K562 (cell line): Measurements from ENCODE around the gene PHOSPHO1. TPM values are rescaled to one million over a fixed set of nuclear protein-coding genes. Genes with fewer than 3 reads are reported as not detected.

Source experiments
- ATAC-seq: fragments of 200-7000 bp; cut with Tn5 transposase; 3 replicates; pipeline ENCODE4 v1.9.1; 2020; ENCODE audit warnings: moderate library complexity
- BruUV-seq: library from RNA; stranded (reverse); fragments of 400-500 nt; replicated peaks from 2 replicates; lab custom pipeline; 2021; lab: Mats Ljungman, UMichigan
- CTCF ChIA-PET: fragments of 300-600 bp; formaldehyde crosslinking; extraction: SDS; loops from one replicate; lab custom pipeline; 2021; ENCODE audit warnings: low intra/inter-chr PET ratio; lab: Yijun Ruan, JAX
- POLR2A ChIA-PET: fragments of 300-600, 350-650 bp; sonication (Branson Sonifier 250); formaldehyde crosslinking; extraction: SDS; loops from one replicate; lab custom pipeline; 2021; ENCODE audit warnings: antibody characterized with exemption, inconsistent platforms; lab: Yijun Ruan, JAX
- DNase-seq, 4 experiments: peaks; one replicate each; pipeline versions ENCODE4 v3.0.0 to v3.0.0-alpha.2; 2011 to 2018; ENCODE audit warnings: low spot score in 3 of 4, mixed read lengths in 3 of 4; ENCODE audit errors: extremely low read depth in 1 of 4
- FAIRE-seq: peaks from 2 replicates; lab custom pipeline; 2011; peaks lifted over from hg19 to GRCh38; lab: Jason Lieb, UNC
- H2AFZ ChIP-seq: 2 replicates; pipeline ENCODE4 v1.6.0; 2011; ENCODE audit warnings: low read depth, low read length, control low read depth, inconsistent platforms
- H3K27ac ChIP-seq: fragments of 200-600 bp; 3 replicates; pipeline ENCODE4 v1.8.0; 2011; ENCODE audit warnings: low read depth, mild to moderate bottlenecking, control low read depth, inconsistent platforms, low read length, moderate library complexity, mixed read lengths; ENCODE audit errors: extremely low read depth
- H3K27me3 ChIP-seq, 2 experiments: fragments of 300-600 bp in 1 of 2; 2 replicates in 1 of 2; 3 replicates in 1 of 2; pipeline versions ENCODE4 v1.6.0 to v1.8.0; 2011; ENCODE audit warnings: inconsistent platforms in 2 of 2, low read length in 2 of 2, mild to moderate bottlenecking in 1 of 2, mixed read lengths in 1 of 2, moderate library complexity in 1 of 2; ENCODE audit not compliant: control insufficient read depth in 2 of 2, insufficient read depth in 2 of 2
- H3K36me3 ChIP-seq: fragments of 300-600 bp; 3 replicates; pipeline ENCODE4 v1.8.0; 2011; ENCODE audit warnings: mild to moderate bottlenecking, low read length, inconsistent platforms; ENCODE audit not compliant: control insufficient read depth, insufficient read depth
- H3K4me1 ChIP-seq, 2 experiments: fragments of 200-600 bp in 1 of 2; replicated peaks in 1 of 2; 2 replicates in 1 of 2; 3 replicates in 1 of 2; pipeline versions ENCODE4 v1.5.1 to v1.8.0; 2011; ENCODE audit warnings: inconsistent platforms in 2 of 2, low read length in 2 of 2, mild to moderate bottlenecking in 1 of 2, mixed read lengths in 1 of 2, moderate library complexity in 1 of 2; ENCODE audit not compliant: control insufficient read depth in 2 of 2, insufficient read depth in 2 of 2
- H3K4me2 ChIP-seq: 2 replicates; pipeline ENCODE4 v1.6.1; 2011; ENCODE audit warnings: low read length, control low read depth, inconsistent platforms, mixed read lengths; ENCODE audit not compliant: insufficient read depth
- H3K4me3 ChIP-seq: fragments of 200-600 bp; sonication (generic), shearing (Covaris generic); 2 replicates; pipeline ENCODE4 v1.5.1; 2016; ENCODE audit warnings: control low read depth, inconsistent platforms
- H3K79me2 ChIP-seq: fragments of 200-600 bp; 3 replicates; pipeline ENCODE4 v1.8.0; 2011; ENCODE audit warnings: low read length, inconsistent platforms; ENCODE audit not compliant: control insufficient read depth, insufficient read depth
- H3K9ac ChIP-seq, 2 experiments: 2 replicates each; pipeline versions ENCODE4 v1.6.0 to v1.6.1; 2011; ENCODE audit warnings: low read depth in 2 of 2, low read length in 2 of 2, control low read depth in 1 of 2, inconsistent platforms in 1 of 2, mild to moderate bottlenecking in 1 of 2, mixed read lengths in 1 of 2; ENCODE audit not compliant: insufficient read depth in 1 of 2
- H3K9me1 ChIP-seq: one replicate; pipeline ENCODE4 v1.6.0; 2011; ENCODE audit warnings: inconsistent platforms, mild to moderate bottlenecking, low read length, moderate library complexity; ENCODE audit not compliant: control insufficient read depth, insufficient read depth
- H3K9me3 ChIP-seq: replicated peaks from 2 replicates; pipeline ENCODE4 v1.5.1; 2011; ENCODE audit warnings: low read depth, low read length, inconsistent platforms; ENCODE audit not compliant: control insufficient read depth, insufficient read depth
- H4K20me1 ChIP-seq: replicated peaks from 2 replicates; pipeline ENCODE4 v1.6.1; 2011; ENCODE audit warnings: low read length, inconsistent platforms, mixed read lengths; ENCODE audit not compliant: control insufficient read depth, insufficient read depth
- BACH1 ChIP-seq: fragments of 200-800 bp; sonication (Bioruptor generic); IDR thresholded peaks from 2 replicates; pipeline ENCODE4 v1.6.1; 2016; ENCODE audit warnings: missing genetic modification characterization, missing compliant biosample characterization
- BDP1 ChIP-seq: IDR thresholded peaks from 3 replicates; pipeline ENCODE4 v1.6.1; 2011; ENCODE audit not compliant: insufficient read length, insufficient read depth
- HSF4 ChIP-seq: fragments of 250-450 bp; sonication (Bioruptor Pico); IDR thresholded peaks from 2 replicates; pipeline ENCODE4 v2.1.2; 2022; ENCODE audit warnings: mild to moderate bottlenecking, moderate library complexity, borderline replicate concordance
- NRF1 ChIP-seq, 2 experiments: fragments of 450-650 bp; IDR thresholded peaks in 1 of 2; conservative IDR thresholded peaks in 1 of 2; 2 replicates each; pipeline ENCODE4 v1.6.1; 2014; ENCODE audit warnings: mild to moderate bottlenecking in 2 of 2
- ZFP91 ChIP-seq: sonication (generic); formaldehyde crosslinking; IDR thresholded peaks from 2 replicates; pipeline ENCODE4 v1.8.0; 2022; ENCODE audit warnings: mild to moderate bottlenecking, missing genetic modification reagents
- ZNF133 ChIP-seq: fragments of 250-450 bp; sonication (Bioruptor Pico); IDR thresholded peaks from 2 replicates; pipeline ENCODE4 v1.4.0; 2020; ENCODE audit warnings: mild to moderate bottlenecking
- ZNF347 ChIP-seq: fragments of 450-650 bp; formaldehyde crosslinking; IDR thresholded peaks from 2 replicates; pipeline ENCODE4 v1.4.0; 2020; ENCODE audit warnings: low read depth, mild to moderate bottlenecking, moderate library complexity
- WGBS: fragments of 100-300 bp; shearing (Covaris generic); methylation state at CpG from one replicate; pipeline ENCODE4 v1.1.6; 2016; ENCODE audit warnings: low coverage, mixed read lengths; ENCODE audit not compliant: insufficient coverage; ENCODE audit errors: missing lambda C conversion rate; 5-methylcytosine and 5-hydroxymethylcytosine counted together
- in situ Hi-C: fragments of 300-500 bp; cut with MboI; formaldehyde crosslinking; loops from 4 replicates; pipeline ENCODE4 v1.15.0; 2018; ENCODE audit warnings: inconsistent platforms, mixed read lengths
- intact Hi-C: fragments of 100-400 bp; cut with micrococcal nuclease; formaldehyde crosslinking; loops from 2 replicates; pipeline ENCODE4 v1.14.2; 2022
- polyA plus RNA-seq, 8 experiments: library from polyadenylated mRNA; depleted of rRNA in 4 of 8; stranded (reverse) in 5 of 8; unstranded in 3 of 8; fragments of >200 nt; fragmentation: Nextera tagmentation in 2 of 8; fragmentation: Illumina TruSeq in 1 of 8; extraction: Ambion mirVana in 2 of 8; extraction: Trizol in 1 of 8; gene quantifications; 2 replicates each; pipeline versions ENCODE4 v1.2.1 to v1.2.3, GENCODE V29; 2011 to 2014; ENCODE audit warnings: inconsistent platforms in 1 of 8, missing spikeins in 1 of 8
- total RNA-seq, 7 experiments: library from RNA; depleted of rRNA in 6 of 7; stranded (reverse); fragments of >200 nt in 6 of 7; fragmentation: Illumina TruSeq in 2 of 7; extraction: Trizol in 2 of 7; gene quantifications; 2 replicates each; pipeline versions ENCODE4 v1.2.1 to v1.2.3, GENCODE V29; 2011 to 2021; ENCODE audit warnings: low replicate concordance in 1 of 7
- TF ChIP-seq, protein P1 (sequence below), 2 experiments: fragments of 450-650 bp; formaldehyde crosslinking in 1 of 2; IDR thresholded peaks; 2 replicates each; pipeline versions ENCODE4 v1.4.0 to v1.6.1; 2014 to 2020; ENCODE audit warnings: mild to moderate bottlenecking in 2 of 2, borderline replicate concordance in 1 of 2, low read depth in 1 of 2
- TF ChIP-seq, protein P2 (sequence below): fragments of 250-450 bp; sonication (Bioruptor Pico); IDR thresholded peaks from 2 replicates; pipeline ENCODE4 v1.4.0; 2020; ENCODE audit warnings: mild to moderate bottlenecking, moderate library complexity

The PHOSPHO1 gene
- total and polyA plus RNA-seq, 9 of the 15 experiments (the other 6 are each of a cell fraction or from before 2014, with no cell fraction given): 0.06 to 0.07 TPM; not detected in 7

GRCh38 chr17:49224997-49225337, 5.6 kb downstream of the PHOSPHO1 start:
- peaks cover 0 to 54% of the 10 kb centered on the region in 2 experiments; a peak in 3 of 5 replicates for H3K27me3 ChIP-seq
- H3K9me3 ChIP-seq: no peaks in the 10 kb centered on the region; the same call in 1 of the 2 replicates
- BruUV-seq: no TSS peak
- WGBS: 0% methylated on average over 2 of the region's 11 CpGs
- ChIA-PET CTCF (no interaction called here), POLR2A (interaction anchor here (0.6 to 1.7 kb wide), 3 partner anchors 10 to 390 kb away, joined by 3 to 4 read pairs (median 3); no protein-coding TSS in a partner anchor)
- ATAC-seq (no peak), FAIRE-seq (no peak), DNase-seq (no peak)
- H2AFZ ChIP-seq: no peak overlapping the region
- H3K4me1 ChIP-seq: peaks cover 0 to 24% of the 10 kb centered on the region in 2 experiments; a peak in 3 of 5 replicates
- no peak overlapping the region for H3K27ac ChIP-seq
- in situ Hi-C loops (no loop called here), intact Hi-C loops (loop anchor here (5.0 kb wide), 4 partner anchors 33 to 273 kb away; no protein-coding TSS in a partner anchor)
- H4K20me1 ChIP-seq: no peaks in the 10 kb centered on the region
- no peaks in the 10 kb centered on the region for H3K36me3 ChIP-seq
- H3K4me2 ChIP-seq: no peak overlapping the region
- H3K9me1 ChIP-seq: no peaks in the 10 kb centered on the region
- no peak overlapping the region for H3K9ac ChIP-seq
- H3K79me2 ChIP-seq: no peaks in the 10 kb centered on the region
- H3K4me3 ChIP-seq: no peak overlapping the region
- TF ChIP-seq ZNF347 (CRISPR knock-in tag): no peak
- TF ChIP-seq NRF1 (conservative IDR thresholded peaks at IDR 0.05 in 1 of 2, IDR thresholded peaks at IDR 0.05 in 1 of 2): no peak
- TF ChIP-seq, protein P1, sequence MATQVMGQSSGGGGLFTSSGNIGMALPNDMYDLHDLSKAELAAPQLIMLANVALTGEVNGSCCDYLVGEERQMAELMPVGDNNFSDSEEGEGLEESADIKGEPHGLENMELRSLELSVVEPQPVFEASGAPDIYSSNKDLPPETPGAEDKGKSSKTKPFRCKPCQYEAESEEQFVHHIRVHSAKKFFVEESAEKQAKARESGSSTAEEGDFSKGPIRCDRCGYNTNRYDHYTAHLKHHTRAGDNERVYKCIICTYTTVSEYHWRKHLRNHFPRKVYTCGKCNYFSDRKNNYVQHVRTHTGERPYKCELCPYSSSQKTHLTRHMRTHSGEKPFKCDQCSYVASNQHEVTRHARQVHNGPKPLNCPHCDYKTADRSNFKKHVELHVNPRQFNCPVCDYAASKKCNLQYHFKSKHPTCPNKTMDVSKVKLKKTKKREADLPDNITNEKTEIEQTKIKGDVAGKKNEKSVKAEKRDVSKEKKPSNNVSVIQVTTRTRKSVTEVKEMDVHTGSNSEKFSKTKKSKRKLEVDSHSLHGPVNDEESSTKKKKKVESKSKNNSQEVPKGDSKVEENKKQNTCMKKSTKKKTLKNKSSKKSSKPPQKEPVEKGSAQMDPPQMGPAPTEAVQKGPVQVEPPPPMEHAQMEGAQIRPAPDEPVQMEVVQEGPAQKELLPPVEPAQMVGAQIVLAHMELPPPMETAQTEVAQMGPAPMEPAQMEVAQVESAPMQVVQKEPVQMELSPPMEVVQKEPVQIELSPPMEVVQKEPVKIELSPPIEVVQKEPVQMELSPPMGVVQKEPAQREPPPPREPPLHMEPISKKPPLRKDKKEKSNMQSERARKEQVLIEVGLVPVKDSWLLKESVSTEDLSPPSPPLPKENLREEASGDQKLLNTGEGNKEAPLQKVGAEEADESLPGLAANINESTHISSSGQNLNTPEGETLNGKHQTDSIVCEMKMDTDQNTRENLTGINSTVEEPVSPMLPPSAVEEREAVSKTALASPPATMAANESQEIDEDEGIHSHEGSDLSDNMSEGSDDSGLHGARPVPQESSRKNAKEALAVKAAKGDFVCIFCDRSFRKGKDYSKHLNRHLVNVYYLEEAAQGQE (IDR thresholded peaks at IDR 0.05; ENCODE audit: borderline replicate concordance): no peak
- TF ChIP-seq, protein P1 (CRISPR knock-in tag; IDR thresholded peaks at IDR 0.05; ENCODE audit: low read depth): no peak
- no peak for TF ChIP-seq ZFP91 (CRISPR knock-in tag)
- TF ChIP-seq, protein P2, sequence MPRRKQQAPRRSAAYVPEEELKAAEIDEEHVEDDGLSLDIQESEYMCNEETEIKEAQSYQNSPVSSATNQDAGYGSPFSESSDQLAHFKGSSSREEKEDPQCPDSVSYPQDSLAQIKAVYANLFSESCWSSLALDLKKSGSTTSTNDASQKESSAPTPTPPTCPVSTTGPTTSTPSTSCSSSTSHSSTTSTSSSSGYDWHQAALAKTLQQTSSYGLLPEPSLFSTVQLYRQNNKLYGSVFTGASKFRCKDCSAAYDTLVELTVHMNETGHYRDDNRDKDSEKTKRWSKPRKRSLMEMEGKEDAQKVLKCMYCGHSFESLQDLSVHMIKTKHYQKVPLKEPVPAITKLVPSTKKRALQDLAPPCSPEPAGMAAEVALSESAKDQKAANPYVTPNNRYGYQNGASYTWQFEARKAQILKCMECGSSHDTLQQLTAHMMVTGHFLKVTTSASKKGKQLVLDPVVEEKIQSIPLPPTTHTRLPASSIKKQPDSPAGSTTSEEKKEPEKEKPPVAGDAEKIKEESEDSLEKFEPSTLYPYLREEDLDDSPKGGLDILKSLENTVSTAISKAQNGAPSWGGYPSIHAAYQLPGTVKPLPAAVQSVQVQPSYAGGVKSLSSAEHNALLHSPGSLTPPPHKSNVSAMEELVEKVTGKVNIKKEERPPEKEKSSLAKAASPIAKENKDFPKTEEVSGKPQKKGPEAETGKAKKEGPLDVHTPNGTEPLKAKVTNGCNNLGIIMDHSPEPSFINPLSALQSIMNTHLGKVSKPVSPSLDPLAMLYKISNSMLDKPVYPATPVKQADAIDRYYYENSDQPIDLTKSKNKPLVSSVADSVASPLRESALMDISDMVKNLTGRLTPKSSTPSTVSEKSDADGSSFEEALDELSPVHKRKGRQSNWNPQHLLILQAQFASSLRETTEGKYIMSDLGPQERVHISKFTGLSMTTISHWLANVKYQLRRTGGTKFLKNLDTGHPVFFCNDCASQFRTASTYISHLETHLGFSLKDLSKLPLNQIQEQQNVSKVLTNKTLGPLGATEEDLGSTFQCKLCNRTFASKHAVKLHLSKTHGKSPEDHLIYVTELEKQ: no peak
- TF ChIP-seq HSF4 (CRISPR knock-in tag): no peak
- no peak for TF ChIP-seq ZNF133 (CRISPR knock-in tag)
- no peak for TF ChIP-seq BDP1
- TF ChIP-seq BACH1: no peak
